Suprapubic skin (tissue), 3 donors: ENCODE measurements around the gene FOXE1.

Experiments used
- CTCF ChIP-seq, 2 donors: fragments of 200-600 bp in 1 of 2; fragments of 450-650 bp in 1 of 2; sonication (generic) in 1 of 2; IDR thresholded peaks; one replicate each; pipeline ENCODE4 v1.5.1; 2016 to 2019; ENCODE audit warnings: antibody characterized with exemption in 2 of 2, mild to moderate bottlenecking in 1 of 2, moderate library complexity in 1 of 2
- EP300 ChIP-seq: sonication (generic); formaldehyde crosslinking; IDR thresholded peaks from one replicate; pipeline ENCODE4 v1.6.1; 2017; ENCODE audit warnings: antibody characterized with exemption
- POLR2A ChIP-seq, 2 donors: fragments of 450-650 bp; IDR thresholded peaks; one replicate each; pipeline ENCODE4 v1.6.1; 2017; ENCODE audit warnings: antibody characterized with exemption in 2 of 2, mild to moderate bottlenecking in 2 of 2, moderate library complexity in 2 of 2

DNA sequence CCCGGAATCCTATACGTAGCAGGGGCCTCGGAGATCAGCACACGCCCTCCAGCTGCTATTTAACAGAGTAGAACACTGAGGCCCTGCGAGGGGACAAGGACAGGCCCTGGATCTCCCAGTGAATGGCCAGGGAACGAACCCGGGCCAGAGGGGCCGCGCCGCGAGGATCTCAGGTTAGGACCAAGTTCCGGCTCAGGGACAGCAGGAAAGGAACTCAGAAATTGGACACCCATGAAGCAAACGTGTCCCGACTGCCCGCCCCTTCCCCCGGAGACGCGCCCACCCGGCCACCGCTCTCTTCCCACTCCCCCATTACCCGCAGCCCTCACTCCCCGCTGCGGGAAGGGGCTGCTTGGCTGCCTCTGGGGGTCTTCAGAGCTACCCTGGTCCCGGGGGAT, 1.0 kb upstream of the FOXE1 start:
- TF ChIP-seq EP300 (no peak), POLR2A (IDR thresholded peaks at IDR 0.05) (no peak), CTCF (IDR thresholded peaks at IDR 0.05) (no peak)
